Spleen (tissue), 11 donors: ENCODE data around the gene DHH. TPM values are rescaled to one million over a fixed set of nuclear protein-coding genes. Genes with fewer than 3 reads are reported as not detected.

Experiments
- DNase-seq: peaks from one replicate; pipeline ENCODE4 v3.0.0-alpha.2; 2020
- H3K27ac ChIP-seq, 8 donors: fragments of 200-600 bp; sonication (generic) in 7 of 8; 1 replicate in 4 of 8; 2 replicates in 4 of 8; pipeline versions ENCODE4 v1.5.0 to v1.8.0; 2016 to 2021; ENCODE audit warnings: inconsistent platforms in 4 of 8, mild to moderate bottlenecking in 4 of 8, moderate library complexity in 1 of 8
- H3K27me3 ChIP-seq, 7 donors: fragments of 200-600 bp; sonication (generic) in 6 of 7; replicated peaks in 1 of 7; 1 replicate in 4 of 7; 2 replicates in 3 of 7; pipeline versions ENCODE4 v1.5.0 to v1.8.0; 2016 to 2021; ENCODE audit warnings: inconsistent platforms in 3 of 7, mild to moderate bottlenecking in 1 of 7
- H3K36me3 ChIP-seq, 6 donors: fragments of 200-600 bp; sonication (generic) in 5 of 6; 1 replicate in 4 of 6; 2 replicates in 2 of 6; pipeline versions ENCODE4 v1.5.0 to v1.8.0; 2016 to 2021; ENCODE audit warnings: inconsistent platforms in 2 of 6
- H3K4me1 ChIP-seq, 6 donors: fragments of 200-600 bp; sonication (generic) in 5 of 6; 1 replicate in 3 of 6; 2 replicates in 3 of 6; pipeline versions ENCODE4 v1.5.0 to v1.8.0; 2016 to 2021; ENCODE audit warnings: inconsistent platforms in 3 of 6
- H3K4me3 ChIP-seq, 8 donors: fragments of 200-600 bp; sonication (generic) in 7 of 8; 1 replicate in 4 of 8; 2 replicates in 4 of 8; pipeline versions ENCODE4 v1.5.0 to v1.8.0; 2016 to 2021; ENCODE audit warnings: inconsistent platforms in 4 of 8, mild to moderate bottlenecking in 4 of 8, moderate library complexity in 2 of 8
- H3K9me3 ChIP-seq, 8 donors: fragments of 200-600 bp; sonication (generic) in 7 of 8; 1 replicate in 4 of 8; 2 replicates in 4 of 8; pipeline versions ENCODE4 v1.5.0 to v1.8.0; 2016 to 2021; ENCODE audit warnings: inconsistent platforms in 4 of 8
- POLR2A ChIP-seq, 3 donors: fragments of 450-650 bp; IDR thresholded peaks; one replicate each; pipeline ENCODE4 v1.5.1; 2017; ENCODE audit warnings: antibody characterized with exemption in 3 of 3, mild to moderate bottlenecking in 1 of 3
- POLR2AphosphoS5 ChIP-seq, 3 donors: sonication (generic); formaldehyde crosslinking; IDR thresholded peaks; one replicate each; pipeline ENCODE4 v1.5.1; 2017; ENCODE audit warnings: antibody characterized with exemption in 3 of 3
- WGBS, 5 donors: extraction: QIAGEN DNeasy Blood & Tissue Kit in 3 of 5; methylation state at CpG; one replicate each; pipeline versions ENCODE4 v1.1.5 to v1.1.7; 2013 to 2018; 5-methylcytosine and 5-hydroxymethylcytosine counted together
- intact Hi-C: fragments of 100-400 bp; cut with DNase I; formaldehyde crosslinking; loops from one replicate; pipeline ENCODE4 v1.15.0; 2023; ENCODE audit warnings: low total_unique reads
- polyA plus RNA-seq, 3 donors: library from polyadenylated mRNA; stranded (reverse); fragments of 200-250 nt; gene quantifications; one replicate each; pipeline ENCODE4 v1.2.1, GENCODE V29; 2013
- total RNA-seq, 7 donors: library from RNA; depleted of rRNA in 3 of 7; stranded (reverse); fragments of >200 nt in 3 of 7; fragmentation: NEBNext Ultra II Directional in 4 of 7; extraction: Animal tissue kit (Norgen Biotek cat#: 25700) in 4 of 7; gene quantifications; one replicate each; pipeline versions ENCODE4 v1.1.0 to v1.2.1, GENCODE V29; 2016 to 2021
- TF ChIP-seq, protein P1 (sequence below), 11 experiments: fragments of 200-600 bp in 7 of 11; fragments of 450-650 bp in 4 of 11; sonication (generic) in 4 of 11; IDR thresholded peaks in 8 of 11; conservative IDR thresholded peaks in 3 of 11; 1 replicate in 7 of 11; 2 replicates in 4 of 11; pipeline versions ENCODE4 v1.4.0 to v1.8.0; 2016 to 2021; ENCODE audit warnings: antibody characterized with exemption in 11 of 11, inconsistent platforms in 4 of 11, mild to moderate bottlenecking in 1 of 11
- donor health status: healthy with polysubstance abuse.
- donor health status: DM: no; HTN: no; CAD: no; lungs with moderate emphysema.
- donor health status: DM: no; HTN: no; CAD: no.
- donor health status: Bipolar disorder and iron deficiency.
- donor health status: healthy.
- donor health status: DM: no; HTN: no; CAD: no.
- donor health status: DM: yes; HTN: yes; CAD: no.

DHH gene
- total and polyA plus RNA-seq, 10 donors: 0.09 to 2.6 (median 0.66) TPM

DNA sequence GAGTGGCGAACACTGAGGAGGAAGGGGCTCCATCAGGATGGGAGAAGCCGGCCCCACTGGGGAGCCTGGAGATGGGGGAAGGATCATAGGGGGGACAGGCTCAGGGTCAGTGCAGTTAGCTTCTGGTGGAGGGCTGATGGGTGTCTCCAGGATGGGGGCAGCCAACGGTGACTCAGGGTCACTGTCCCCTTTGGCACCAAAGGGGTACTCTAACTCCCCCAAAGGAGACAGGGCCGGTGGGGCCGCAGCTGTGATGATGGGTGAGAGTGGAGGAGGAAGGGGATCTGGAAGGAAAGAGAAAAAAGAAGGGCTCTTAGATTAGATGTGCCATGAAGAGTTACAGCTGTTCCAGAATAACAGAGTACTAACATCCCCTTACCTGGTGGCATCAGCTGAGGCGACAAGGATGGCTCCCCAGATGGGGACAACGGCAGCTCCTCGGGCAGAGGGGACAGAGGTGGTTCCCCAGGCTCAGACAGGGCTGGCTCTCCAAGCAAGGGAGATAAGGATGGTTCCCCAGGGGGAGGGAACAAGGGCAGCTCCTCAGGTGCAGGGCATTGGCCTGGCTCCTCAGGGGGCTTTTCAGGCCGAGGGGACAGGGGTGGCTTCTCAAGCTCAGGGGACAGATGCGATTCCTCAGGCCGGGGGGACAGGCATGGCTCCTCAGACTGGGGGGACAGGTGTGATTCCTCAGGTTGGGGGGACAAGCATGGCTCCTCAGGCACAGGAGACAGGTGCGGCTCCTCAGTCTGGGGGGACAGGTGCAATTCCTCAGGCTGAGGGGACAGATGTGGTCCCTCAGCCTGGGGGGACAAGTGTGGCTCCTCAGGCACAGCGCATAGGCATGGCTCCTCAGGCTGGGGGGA, 43.9 kb downstream of the DHH start:
- peaks cover 14 to 96% (median 94%) of the 10 kb centered on the region in 6 donors for H3K36me3 ChIP-seq
- DNase-seq: peak; percentile 43
- H3K4me1 ChIP-seq: peaks cover 12 to 28% (median 16%) of the 10 kb centered on the region in 6 donors
- TF ChIP-seq, protein P1, sequence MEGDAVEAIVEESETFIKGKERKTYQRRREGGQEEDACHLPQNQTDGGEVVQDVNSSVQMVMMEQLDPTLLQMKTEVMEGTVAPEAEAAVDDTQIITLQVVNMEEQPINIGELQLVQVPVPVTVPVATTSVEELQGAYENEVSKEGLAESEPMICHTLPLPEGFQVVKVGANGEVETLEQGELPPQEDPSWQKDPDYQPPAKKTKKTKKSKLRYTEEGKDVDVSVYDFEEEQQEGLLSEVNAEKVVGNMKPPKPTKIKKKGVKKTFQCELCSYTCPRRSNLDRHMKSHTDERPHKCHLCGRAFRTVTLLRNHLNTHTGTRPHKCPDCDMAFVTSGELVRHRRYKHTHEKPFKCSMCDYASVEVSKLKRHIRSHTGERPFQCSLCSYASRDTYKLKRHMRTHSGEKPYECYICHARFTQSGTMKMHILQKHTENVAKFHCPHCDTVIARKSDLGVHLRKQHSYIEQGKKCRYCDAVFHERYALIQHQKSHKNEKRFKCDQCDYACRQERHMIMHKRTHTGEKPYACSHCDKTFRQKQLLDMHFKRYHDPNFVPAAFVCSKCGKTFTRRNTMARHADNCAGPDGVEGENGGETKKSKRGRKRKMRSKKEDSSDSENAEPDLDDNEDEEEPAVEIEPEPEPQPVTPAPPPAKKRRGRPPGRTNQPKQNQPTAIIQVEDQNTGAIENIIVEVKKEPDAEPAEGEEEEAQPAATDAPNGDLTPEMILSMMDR (IDR thresholded peaks at IDR 0.05 in 8 of 11, conservative IDR thresholded peaks at IDR 0.05 in 3 of 11): no peak
- peak in 2 of 3 donors; percentile 11 to 24 for TF ChIP-seq POLR2AphosphoS5 (IDR thresholded peaks at IDR 0.05)
- no peak for TF ChIP-seq POLR2A (IDR thresholded peaks at IDR 0.05)
- intact Hi-C loops: no loop called here
- no peaks in the 10 kb centered on the region for H3K9me3 ChIP-seq
- H3K27me3 ChIP-seq: no peaks in the 10 kb centered on the region
- H3K27ac ChIP-seq: no peak overlapping the region
- WGBS, 5 donors: 90 to 98% (median 95%) methylated on average over 12 to 13 of the region's 13 CpGs
- H3K4me3 ChIP-seq: no peak overlapping the region

DNA sequence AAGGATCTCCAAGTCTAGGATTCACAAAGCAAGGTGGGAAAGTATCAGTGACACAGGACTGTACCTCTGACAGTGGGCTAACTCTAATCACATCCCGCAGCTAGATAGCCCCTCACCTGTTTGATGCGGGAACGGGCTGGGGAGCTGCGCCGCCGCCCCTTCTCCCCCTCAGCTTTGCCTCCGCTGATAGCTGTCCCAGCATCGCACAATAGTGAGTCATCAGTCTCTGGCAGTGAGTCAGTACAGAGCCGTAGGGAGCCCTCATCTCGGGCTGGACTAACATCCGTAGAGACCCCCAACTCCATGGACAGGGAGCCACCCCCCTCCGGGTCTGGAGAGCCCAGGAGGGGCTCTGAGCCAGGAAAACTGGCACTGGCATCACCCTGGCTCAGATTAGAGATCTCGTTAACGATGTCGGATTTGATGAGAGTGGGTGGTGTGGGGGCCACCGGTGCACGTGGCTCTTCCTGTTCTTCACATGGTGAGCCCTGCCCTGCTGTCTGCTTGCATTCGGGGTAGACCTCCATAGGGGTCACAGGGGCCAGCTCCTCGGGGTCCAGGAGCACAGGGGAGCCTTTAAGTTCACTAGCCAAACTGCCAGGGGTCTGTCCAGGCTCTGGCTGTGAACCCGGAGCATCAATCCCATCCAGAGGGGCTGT, 44.9 kb downstream of the DHH start:
- Histone ChIP-seq H3K4me3 (no peak overlapping the region), H3K36me3 (peaks cover 17 to 100% (median 99%) of the 10 kb centered on the region in 6 donors), H3K27me3 (no peaks in the 10 kb centered on the region), H3K27ac (no peak overlapping the region), H3K9me3 (no peaks in the 10 kb centered on the region), H3K4me1 (peaks cover 1 to 18% (median 5%) of the 10 kb centered on the region in 6 donors)
- TF ChIP-seq POLR2AphosphoS5 (IDR thresholded peaks at IDR 0.05) (peak in 1 of 3 donors; percentile 53), POLR2A (IDR thresholded peaks at IDR 0.05) (no peak)
- TF ChIP-seq, protein P1 (IDR thresholded peaks at IDR 0.05 in 8 of 11, conservative IDR thresholded peaks at IDR 0.05 in 3 of 11): no peak
- WGBS, 5 donors: 91 to 96% (median 93%) methylated on average over 10 to 20 of the region's 20 CpGs
- intact Hi-C loops: no loop called here
- peak; percentile 41 for DNase-seq

DNA sequence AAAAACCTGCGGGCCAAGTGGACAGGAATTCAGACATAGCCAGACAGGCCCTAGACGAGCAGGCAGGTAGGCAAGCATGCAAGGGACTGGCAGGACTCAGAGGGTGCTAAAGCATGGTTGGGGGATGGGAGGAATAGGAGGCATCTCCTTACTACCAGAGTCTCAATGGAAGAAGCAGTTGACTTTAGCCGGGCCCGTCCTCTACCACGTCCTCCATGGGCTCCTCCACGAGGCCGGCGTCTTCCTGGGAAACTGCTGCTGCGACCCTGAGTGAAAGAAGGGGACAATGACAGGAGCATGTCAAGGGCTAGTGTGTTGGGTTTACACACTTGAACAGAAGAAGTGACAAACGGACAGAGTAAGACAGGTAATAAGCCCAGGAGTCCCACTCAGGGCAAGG, 45.6 kb downstream of the DHH start:
- no peak overlapping the region for H3K27ac ChIP-seq
- DNase-seq: peak; percentile 63
- peaks cover 0 to 17% (median 1%) of the 10 kb centered on the region in 6 donors for H3K4me1 ChIP-seq
- no peaks in the 10 kb centered on the region for H3K27me3 ChIP-seq
- intact Hi-C loops: no loop called here
- no peaks in the 10 kb centered on the region for H3K9me3 ChIP-seq
- no peak overlapping the region for H3K4me3 ChIP-seq
- peaks cover 15 to 100% (median 99%) of the 10 kb centered on the region in 6 donors for H3K36me3 ChIP-seq
- WGBS, 5 donors: 91 to 97% (median 93%) methylated on average over 10 of the region's 10 CpGs
- TF ChIP-seq POLR2A (IDR thresholded peaks at IDR 0.05) (no peak), POLR2AphosphoS5 (IDR thresholded peaks at IDR 0.05) (no peak)
- TF ChIP-seq, protein P1 (IDR thresholded peaks at IDR 0.05 in 8 of 11, conservative IDR thresholded peaks at IDR 0.05 in 3 of 11): no peak
